Astrocyte of the cerebellum (primary cell): Measurements from ENCODE around the gene FLNB.

Source experiments
- DNase-seq: peaks from one replicate; pipeline ENCODE4 v3.0.0-alpha.2; 2011; ENCODE audit warnings: low read depth
- H3K4me3 ChIP-seq: 2 replicates; pipeline ENCODE4 v1.5.1; 2011; ENCODE audit warnings: mild to moderate bottlenecking, low read depth, low read length, moderate library complexity
- in situ Hi-C: cut with HindIII; loops from 2 replicates; pipeline ENCODE4 v1.10.0; 2017; ENCODE audit warnings: low sequenced_read_pairs
- TF ChIP-seq, protein P1 (sequence below): IDR thresholded peaks from 2 replicates; pipeline ENCODE4 v1.5.1; 2012; ENCODE audit warnings: low read length, low read depth, moderate library complexity, mild to moderate bottlenecking; ENCODE audit errors: missing control alignments

The FLNB gene

GRCh38 chr3:58144478-58145325, 136.5 kb downstream of the FLNB start:
- DNase-seq: no peak
- no peak overlapping the region for H3K4me3 ChIP-seq
- in situ Hi-C loops: no loop called here
- TF ChIP-seq, protein P1, sequence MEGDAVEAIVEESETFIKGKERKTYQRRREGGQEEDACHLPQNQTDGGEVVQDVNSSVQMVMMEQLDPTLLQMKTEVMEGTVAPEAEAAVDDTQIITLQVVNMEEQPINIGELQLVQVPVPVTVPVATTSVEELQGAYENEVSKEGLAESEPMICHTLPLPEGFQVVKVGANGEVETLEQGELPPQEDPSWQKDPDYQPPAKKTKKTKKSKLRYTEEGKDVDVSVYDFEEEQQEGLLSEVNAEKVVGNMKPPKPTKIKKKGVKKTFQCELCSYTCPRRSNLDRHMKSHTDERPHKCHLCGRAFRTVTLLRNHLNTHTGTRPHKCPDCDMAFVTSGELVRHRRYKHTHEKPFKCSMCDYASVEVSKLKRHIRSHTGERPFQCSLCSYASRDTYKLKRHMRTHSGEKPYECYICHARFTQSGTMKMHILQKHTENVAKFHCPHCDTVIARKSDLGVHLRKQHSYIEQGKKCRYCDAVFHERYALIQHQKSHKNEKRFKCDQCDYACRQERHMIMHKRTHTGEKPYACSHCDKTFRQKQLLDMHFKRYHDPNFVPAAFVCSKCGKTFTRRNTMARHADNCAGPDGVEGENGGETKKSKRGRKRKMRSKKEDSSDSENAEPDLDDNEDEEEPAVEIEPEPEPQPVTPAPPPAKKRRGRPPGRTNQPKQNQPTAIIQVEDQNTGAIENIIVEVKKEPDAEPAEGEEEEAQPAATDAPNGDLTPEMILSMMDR: no peak

GRCh38 chr3:58148049-58148448, 139.8 kb downstream of the FLNB start:
- in situ Hi-C loops: no loop called here
- TF ChIP-seq, protein P1: no peak
- DNase-seq: no peak

GRCh38 chr3:58150130-58150809, 142.0 kb downstream of the FLNB start:
- no peak overlapping the region for H3K4me3 ChIP-seq
- no peak for DNase-seq
- in situ Hi-C loops: loop anchor here (10.0 to 25.0 kb wide), 2 partner anchors 55 to 138 kb away; partner anchors contain the start of gene FLNB
- TF ChIP-seq, protein P1: no peak

More at GRCh38 chr3:58148049-58148448, 139.8 kb downstream of the FLNB start:
- no peak overlapping the region for H3K4me3 ChIP-seq

GRCh38 chr3:58150810-58151199, 142.6 kb downstream of the FLNB start:
- in situ Hi-C loops: loop anchor here (10.0 to 25.0 kb wide), 2 partner anchors 56 to 139 kb away; partner anchors contain the start of gene FLNB
- TF ChIP-seq, protein P1: no peak
- H3K4me3 ChIP-seq: no peak overlapping the region
- DNase-seq: no peak

GRCh38 chr3:58151637-58152036, 143.4 kb downstream of the FLNB start:
- no peak for DNase-seq
- no peak overlapping the region for H3K4me3 ChIP-seq
- TF ChIP-seq, protein P1: no peak
- in situ Hi-C loops: loop anchor here (10.0 to 25.0 kb wide), 2 partner anchors 57 to 139 kb away; partner anchors contain the start of gene FLNB

DNA sequence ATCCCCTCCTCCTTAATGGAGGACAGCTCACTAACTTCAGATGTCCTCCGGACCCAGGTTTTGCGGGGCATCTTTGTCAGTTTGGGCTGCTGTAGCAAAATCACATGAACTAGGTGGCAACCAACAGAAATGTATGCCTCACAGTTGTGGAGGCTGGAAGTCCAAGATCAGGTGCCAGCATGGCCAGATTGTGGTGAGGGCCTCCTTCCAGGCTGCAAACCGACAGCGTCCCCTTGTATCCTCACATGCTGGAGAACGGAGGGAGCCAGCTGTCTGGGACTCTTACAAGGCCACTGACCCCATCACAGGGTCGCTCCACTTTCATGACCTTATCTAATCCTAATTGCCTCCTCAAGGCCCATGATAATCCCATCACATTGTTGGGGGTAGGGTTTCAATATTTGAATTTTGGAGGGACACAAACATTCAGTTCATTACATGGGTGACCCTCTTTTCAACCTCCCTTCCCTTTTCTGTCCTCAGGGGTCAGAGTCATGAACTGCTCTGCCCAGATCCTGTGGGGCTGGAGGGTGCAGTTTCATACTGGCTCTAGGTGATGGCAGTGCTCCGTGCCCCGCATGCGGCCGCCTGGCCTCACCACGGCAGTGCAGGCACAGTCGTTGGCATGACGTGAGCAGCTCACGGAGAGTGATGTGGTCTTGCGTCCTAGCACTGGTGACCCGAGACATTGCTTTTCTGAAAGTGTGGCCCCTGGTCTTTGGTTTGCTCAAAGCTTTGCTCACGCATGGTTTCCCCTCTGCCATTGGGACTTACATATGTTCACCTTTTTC, 144.2 kb downstream of the FLNB start:
- in situ Hi-C loops: loop anchor here (10.0 to 25.0 kb wide), 2 partner anchors 58 to 140 kb away; partner anchors contain the start of gene FLNB
- no peak overlapping the region for H3K4me3 ChIP-seq
- TF ChIP-seq, protein P1: no peak
- DNase-seq: no peak
